NK-92 (cell line): ENCODE data around the gene MICOS13.
"Not testable (repeated sequence)": the region's sequence is repeated elsewhere in the genome, so short reads cannot be mapped to it uniquely, and the experiment has no call there.

Experiments
- DNase-seq: peaks from one replicate; lab custom pipeline; 2025; ENCODE audit not compliant: unreplicated experiment; lab: John Stamatoyannopoulos, UW

Gene MICOS13

GRCh38 chr19:5680437-5681368 lies at the start of gene MICOS13, which contains the start of gene HSD11B1L:
TSS of gene MICOS13 (minus strand) at chr19:5680516. CDS start at chr19:5680486, 30 bp downstream.
TSS of gene HSD11B1L (plus strand) at chr19:5681027. CDS start at chr19:5684833, 3,806 bp downstream.
- DNase-seq = peak; percentile 87

GRCh38 chr19:5727453-5728050 lies 47.2 kb upstream of the MICOS13 start:
- DNase-seq = no peak

GRCh38 chr19:5719961-5720790 lies 39.9 kb upstream of the MICOS13 start, which contains the start of the genes CATSPERD and LONP1:
TSS of gene CATSPERD (plus strand) at chr19:5720637. CDS start at chr19:5720738, 101 bp downstream.
TSS of gene LONP1 (minus strand) at chr19:5720146. CDS start at chr19:5720132, 14 bp downstream.
- peak; percentile 98 for DNase-seq

- no peak for DNase-seq
Observed at GRCh38 chr19:5719274-5719960, 39.1 kb upstream of the MICOS13 start.

GRCh38 chr19:5718579-5719273 lies 38.4 kb upstream of the MICOS13 start:
- no peak for DNase-seq

- DNase-seq = no peak
Observed at GRCh38 chr19:5718037-5718578, 37.8 kb upstream of the MICOS13 start.

- DNase-seq = no peak
Observed at GRCh38 chr19:5717215-5717935, 37.1 kb upstream of the MICOS13 start.

GRCh38 chr19:5714816-5715215 lies 34.5 kb upstream of the MICOS13 start:
- DNase-seq = no peak

- DNase-seq = no peak
Observed at GRCh38 chr19:5713228-5713627, 32.9 kb upstream of the MICOS13 start.

- no peak for DNase-seq
Observed at GRCh38 chr19:5711713-5712161, 31.4 kb upstream of the MICOS13 start.

- no peak for DNase-seq
Observed at GRCh38 chr19:5711025-5711424, 30.7 kb upstream of the MICOS13 start.

GRCh38 chr19:5707576-5708575 lies 27.6 kb upstream of the MICOS13 start:
- DNase-seq = no peak

- no peak for DNase-seq
Observed at GRCh38 chr19:5706876-5707573, 26.7 kb upstream of the MICOS13 start.

GRCh38 chr19:5705552-5705951 lies 25.2 kb upstream of the MICOS13 start:
- DNase-seq = no peak

- DNase-seq = no peak
Observed at GRCh38 chr19:5703819-5704818, 23.8 kb upstream of the MICOS13 start.

GRCh38 chr19:5702053-5702410 lies 21.7 kb upstream of the MICOS13 start:
- not testable (repeated sequence) for DNase-seq
